Embryonic facial prominence (tissue), 1 donor: ENCODE measurements around the gene VIM.

ENCODE experiments used
- DNase-seq: peaks from one replicate; pipeline ENCODE4 v3.0.0-alpha.2; 2016; ENCODE audit errors: extremely low spot score

The VIM gene

DNA sequence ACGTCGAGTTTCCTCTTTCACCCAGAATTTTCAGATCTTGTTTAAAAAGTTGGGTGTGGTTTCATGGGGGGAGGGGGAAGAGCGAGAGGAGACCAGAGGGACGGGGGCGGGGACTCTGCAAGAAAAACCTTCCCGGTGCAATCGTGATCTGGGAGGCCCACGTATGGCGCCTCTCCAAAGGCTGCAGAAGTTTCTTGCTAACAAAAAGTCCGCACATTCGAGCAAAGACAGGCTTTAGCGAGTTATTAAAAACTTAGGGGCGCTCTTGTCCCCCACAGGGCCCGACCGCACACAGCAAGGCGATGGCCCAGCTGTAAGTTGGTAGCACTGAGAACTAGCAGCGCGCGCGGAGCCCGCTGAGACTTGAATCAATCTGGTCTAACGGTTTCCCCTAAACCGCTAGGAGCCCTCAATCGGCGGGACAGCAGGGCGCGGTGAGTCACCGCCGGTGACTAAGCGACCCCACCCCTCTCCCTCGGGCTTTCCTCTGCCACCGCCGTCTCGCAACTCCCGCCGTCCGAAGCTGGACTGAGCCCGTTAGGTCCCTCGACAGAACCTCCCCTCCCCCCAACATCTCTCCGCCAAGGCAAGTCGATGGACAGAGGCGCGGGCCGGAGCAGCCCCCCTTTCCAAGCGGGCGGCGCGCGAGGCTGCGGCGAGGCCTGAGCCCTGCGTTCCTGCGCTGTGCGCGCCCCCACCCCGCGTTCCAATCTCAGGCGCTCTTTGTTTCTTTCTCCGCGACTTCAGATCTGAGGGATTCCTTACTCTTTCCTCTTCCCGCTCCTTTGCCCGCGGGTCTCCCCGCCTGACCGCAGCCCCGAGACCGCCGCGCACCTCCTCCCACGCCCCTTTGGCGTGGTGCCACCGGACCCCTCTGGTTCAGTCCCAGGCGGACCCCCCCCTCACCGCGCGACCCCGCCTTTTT, at the start of gene VIM:
VIM (plus strand) TSS at position 151 of the 925 bp plus-strand sequence. CDS start 1,182 bp downstream, outside the sequence.
- DNase-seq, result peak; percentile 74

DNA sequence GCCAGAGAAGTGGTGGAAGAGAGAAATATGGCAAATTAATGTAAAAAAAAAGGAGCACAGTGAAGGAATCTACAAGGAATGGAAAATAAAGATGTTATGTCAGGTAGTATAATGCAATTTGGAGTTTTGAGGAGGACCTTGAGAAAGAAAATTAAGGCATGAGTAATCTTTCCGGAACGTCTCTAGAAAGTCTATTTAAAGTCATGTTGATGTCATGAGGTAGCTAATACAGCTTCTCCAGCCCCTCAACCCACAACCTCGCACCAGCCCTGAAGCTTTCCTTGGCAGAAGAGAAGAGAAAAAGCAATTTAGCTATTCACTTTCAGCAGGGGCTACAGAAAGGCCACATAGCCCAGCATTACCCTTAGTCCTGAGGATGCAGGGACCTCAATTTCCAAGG, 49.0 kb upstream of the VIM start:
- DNase-seq, result no peak

DNA sequence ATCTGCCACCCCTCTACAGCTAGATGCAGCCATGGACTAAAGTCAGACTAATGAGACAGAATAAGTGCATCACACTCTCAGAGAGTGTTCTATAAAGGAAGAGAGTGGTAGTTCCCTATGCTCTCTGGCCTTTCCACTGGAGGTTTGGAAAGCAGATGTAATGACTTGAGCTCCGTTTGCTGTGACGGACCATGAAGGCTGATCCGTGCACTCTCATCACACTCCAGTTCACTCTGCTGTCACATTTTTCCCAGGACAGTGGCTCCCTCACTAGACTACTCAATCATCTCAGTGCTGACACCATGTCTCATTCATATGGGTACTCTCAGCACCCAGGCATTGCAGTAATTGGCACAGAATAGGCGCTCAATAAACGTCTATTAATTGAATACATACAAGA, 46.9 kb upstream of the VIM start:
- DNase-seq, result no peak

DNA sequence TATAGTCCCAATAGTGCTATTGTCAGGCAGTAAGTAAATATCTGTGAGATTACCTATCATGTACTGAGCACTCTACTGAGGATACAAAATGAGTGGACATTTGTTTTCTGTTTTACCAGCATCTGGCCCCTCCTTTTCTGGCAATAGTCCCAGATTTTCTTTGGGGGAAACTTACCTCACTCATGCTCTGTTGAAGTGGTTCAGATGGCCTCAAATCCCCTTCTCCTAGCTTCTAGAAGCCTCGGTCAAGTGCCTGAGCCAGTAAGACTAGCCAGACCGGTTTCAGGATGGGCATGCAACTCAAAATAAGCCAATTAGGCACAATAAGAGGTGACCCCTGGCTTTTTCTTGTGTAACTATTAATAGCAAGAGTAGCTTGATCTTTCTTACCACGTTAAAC, 46.3 kb upstream of the VIM start:
- no peak for DNase-seq

DNA sequence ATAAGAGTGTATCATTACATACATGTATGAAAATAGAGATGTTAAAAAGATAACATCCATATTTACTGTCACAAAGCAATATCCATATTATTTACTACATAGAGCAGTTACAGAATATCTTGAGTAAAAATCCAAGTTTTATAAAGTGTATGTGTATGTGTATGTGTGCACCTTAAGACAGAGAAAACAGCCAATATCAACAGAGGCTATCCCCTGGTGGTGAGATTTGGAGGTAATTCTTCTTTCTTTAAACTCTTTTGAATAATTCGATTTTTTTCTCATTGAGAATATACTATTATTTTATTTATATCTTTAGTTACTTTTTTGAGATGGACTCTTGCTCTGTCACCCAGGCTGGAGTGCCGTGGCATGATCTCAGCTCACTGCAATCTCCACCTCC, 44.9 kb upstream of the VIM start:
- DNase-seq, result no peak

DNA sequence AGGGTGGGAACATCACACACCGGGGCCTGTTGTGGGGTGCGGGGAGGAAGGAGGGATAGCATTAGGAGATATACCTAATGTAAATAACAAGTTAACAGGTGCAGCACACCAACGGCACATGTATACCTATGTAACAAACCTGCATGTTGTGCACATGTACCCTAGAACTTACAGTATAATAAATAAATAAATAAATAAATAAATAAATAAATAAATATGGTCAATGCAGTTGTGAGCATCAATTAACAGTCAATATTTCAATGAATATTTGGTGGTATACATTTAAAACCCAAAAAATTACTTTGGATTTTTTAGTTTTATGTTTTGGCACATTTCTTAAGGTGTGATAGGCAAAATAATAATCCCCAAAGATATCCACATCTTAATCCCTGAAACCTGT, 42.2 kb upstream of the VIM start:
- DNase-seq, result no peak

DNA sequence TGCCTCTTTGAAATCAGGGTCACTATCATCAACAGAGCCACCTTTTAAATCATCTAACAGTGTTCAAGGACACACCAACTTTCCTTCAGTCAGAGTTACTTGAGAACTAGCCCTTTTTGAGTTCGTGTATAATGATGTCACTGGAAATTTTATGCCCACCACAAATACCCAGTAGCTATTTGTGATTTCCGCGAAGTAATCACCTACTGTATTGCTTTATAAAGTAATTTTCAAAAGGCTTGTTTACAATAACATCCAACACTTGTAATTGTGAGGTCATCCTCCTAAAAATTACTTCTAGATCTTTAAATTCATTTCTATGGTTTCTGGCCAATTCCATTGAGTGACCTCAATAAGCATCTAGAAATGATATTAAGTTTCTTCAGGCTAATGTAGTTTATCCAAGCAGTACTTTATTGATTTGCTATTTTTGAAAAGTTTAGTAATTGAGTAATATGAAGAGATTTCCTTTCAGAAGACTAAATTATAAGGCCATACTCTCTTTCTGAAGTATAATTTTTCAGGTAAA, 39.3 kb upstream of the VIM start:
- no peak for DNase-seq

DNA sequence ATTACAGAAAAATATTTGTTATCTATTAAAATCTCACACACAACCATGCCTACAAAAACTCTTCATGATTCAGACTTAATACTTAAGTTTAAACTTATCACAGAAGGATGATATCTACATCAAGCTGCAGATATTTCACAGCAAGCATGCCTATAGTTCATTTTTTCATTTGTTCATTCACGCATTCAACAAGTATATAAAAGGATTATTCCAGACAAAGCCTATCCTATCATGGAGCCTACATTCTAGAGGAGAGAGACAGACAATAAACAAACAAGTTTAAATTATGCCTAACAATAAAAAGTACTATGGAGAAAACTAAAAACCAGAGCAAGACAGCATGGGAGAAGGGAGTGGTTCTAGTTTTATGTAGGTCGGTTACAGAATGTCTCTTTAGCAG, 37.4 kb upstream of the VIM start:
- no peak for DNase-seq

DNA sequence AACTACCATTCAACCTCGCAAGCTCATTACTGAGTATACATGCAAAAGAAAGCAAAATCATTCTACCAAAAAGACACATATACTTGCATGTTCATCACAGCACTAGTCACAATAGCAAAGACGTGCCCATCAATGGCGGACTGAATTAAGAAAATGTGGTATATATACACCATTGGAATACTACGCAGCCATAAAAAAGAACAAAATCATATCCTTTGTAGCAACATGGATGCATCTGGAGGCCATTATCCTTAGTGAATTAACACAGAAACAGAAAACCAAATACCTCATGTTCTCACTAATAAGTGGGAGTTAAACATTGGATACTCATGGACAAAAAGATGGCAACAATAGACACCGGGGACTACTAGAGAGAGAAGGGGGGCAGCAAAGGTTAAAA, 33.0 kb upstream of the VIM start:
- no peak for DNase-seq

DNA sequence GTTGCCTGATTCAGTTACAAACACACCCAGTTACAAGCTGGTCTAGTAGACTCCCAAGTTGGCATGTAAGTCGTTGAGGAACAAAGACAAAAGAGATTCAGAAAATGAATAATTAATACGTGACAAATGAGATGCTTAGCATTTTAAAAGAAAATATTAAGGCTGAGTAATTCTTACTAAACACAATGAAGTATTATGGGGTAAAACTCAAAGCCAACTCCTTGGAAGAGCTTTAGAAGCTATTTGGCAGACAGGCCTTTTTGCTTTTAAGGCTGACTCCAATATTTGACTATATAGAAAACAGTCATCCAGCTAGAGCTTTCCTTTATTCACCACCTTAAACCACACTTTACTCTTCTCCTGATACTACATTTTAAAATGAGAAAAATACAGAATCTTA, 32.0 kb upstream of the VIM start:
- DNase-seq, result no peak

DNA sequence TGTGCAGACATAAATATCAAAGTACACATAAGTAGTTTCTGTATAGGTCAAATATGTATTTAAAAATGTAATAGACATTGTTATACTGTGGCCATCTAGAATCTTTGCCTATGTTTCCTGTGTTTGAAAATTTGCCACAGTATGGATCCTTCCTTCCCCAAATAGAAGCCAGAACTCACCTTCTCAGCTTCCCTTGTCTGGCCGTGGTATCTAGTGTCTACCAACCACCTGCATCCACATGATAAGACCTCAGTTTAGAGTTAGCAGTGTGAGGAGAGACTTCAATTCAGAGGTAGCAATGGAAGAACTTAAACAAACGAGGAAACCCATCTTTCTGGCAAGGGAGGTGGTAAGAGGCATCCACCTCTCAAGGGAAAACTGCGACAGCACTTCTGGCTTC, 31.5 kb upstream of the VIM start:
- DNase-seq, result no peak

DNA sequence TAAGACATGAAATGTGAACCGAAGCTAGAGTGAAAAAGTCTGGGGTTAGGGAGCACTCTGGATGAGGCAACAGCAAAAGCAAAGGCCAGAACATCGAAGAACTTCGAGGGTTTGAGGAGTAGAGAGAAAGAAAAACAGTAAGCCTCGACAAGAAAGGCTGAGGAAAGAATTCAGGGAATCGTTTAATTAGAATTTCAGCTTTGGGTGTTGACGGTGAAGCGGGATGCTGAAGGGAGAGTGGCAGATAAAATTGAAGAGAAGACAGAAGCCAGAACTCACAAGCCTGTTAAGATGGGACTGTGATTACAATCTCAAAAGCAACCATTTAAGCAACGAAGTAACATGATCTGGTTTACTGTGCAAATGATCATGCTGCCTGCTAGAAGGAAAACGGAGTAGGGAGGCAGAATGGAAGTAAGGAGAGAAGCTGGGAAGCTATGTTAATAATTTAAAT, 28.7 kb upstream of the VIM start:
- DNase-seq, result peak; percentile 44

DNA sequence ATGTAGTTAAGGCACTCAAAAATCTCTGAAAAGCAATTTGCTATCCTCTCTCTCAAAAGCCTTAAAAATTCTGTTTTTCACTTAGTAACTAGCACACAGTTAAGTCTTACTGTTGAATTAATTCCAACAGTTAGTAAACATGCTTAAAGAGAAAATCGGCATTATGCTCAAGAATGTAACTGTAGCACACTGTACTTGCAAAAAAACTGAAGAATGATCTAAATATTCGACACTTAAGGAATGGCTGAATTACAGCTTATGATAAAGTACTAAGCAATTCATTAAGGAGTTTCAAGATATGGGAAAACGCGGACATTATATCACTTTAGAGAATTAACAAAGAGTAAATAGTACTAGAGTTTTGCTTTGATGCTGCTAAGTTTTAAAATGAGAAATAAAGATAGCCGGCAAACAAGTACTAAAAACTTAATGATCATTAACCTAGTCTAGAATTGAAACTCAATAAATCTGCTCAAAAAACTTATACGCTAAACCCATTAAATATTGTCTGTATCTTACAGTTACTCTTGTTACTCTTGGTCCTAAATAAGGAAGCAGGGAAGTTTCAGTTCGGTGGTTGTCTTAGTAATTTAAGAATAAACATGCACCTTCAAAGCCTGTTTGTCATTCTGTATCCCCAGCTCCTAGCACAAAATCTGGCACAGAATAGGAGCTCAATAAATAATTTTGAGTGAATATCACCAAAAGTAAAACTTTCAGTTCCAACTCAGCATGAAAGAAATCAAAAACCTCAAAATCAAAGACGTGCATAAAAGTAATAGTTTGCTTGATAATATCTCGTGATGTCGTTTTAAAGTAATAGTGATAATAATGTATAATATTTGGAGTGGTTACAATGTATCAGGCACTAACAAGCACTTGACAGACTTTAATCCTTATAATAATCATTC, 27.8 kb upstream of the VIM start:
- DNase-seq, result no peak

DNA sequence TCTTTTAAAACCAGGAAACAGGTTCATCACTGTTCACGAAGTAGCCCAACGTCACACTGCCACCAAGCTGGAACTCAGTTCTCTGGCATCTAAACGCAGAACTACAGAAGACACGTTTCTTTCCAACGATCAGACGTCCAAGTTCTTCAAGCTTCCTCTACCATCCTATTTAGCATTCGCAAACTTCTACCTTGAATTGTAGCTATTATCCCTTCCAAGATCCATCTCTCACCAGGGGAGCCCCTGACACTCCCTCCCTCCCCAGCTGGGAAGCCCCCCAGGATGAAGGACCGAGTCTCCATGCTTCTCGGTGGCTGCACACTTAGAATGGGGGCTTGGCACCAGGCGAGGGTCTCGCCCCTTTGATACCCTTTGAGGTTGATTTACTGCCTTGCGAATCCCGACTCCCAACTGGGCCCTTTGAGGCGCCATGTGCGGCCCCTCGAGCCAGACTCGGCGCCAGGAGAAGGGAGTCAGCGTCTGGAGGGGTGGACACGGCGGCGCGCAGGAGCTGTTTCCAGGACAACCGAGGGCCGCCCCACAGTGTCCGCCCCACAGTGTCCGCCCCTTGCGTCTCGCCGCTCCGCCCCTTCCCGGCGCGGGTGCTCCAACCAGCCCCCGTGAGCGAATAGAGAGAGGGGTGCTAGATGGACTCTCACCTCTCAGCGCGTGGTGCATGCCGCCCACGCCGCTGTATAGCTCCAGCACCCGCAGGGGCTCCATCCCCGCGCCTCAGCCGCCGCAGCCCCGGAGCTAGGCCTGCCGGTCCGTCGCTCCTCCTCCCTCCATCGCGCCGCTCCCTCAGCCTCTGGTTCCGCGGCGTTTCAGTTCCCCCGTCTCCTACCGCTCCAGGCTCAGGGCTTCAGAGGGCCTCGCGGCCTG, 26.9 kb upstream of the VIM start, which contains the start of gene TRDMT1:
TRDMT1 (minus strand) TSS at position 761 of the 882 bp plus-strand sequence; CDS start at position 723, 38 bp downstream.
- DNase-seq, result peak; percentile 82

DNA sequence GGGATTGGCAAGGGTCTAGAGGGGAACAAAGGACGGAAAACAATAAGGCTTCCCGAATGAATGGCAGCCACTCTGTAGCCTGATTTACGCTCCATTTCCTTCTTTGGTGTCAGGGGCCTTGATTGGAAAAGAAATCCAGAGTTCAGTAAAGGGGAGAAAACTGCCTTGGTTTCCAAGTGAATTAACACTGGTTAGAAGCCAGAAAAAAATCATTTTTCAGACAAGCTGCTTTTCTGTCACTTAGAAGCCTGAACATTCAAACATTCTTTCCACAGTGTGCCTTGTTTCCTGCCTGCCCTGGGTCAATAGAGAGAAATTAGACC, 26.3 kb upstream of the VIM start:
- no peak for DNase-seq

DNA sequence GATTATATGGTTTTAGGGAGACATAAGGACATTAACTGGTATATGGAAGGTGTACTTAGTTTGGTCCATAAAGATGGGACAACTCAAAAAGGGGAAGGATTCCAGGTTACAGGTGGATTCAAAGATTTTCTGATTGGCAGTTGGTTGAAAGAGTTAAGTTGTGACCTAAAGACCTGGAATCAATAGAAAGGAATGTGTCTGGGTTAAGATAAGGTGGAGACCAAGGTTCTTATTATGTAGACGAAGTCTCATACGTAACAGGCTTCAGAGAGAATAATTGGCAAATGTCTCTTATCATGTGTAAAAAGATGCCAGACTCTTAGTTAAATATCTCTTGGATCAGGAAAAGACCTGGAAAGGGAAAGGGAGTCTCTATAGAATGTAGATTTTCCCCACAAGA, 25.5 kb upstream of the VIM start:
- DNase-seq, result no peak

DNA sequence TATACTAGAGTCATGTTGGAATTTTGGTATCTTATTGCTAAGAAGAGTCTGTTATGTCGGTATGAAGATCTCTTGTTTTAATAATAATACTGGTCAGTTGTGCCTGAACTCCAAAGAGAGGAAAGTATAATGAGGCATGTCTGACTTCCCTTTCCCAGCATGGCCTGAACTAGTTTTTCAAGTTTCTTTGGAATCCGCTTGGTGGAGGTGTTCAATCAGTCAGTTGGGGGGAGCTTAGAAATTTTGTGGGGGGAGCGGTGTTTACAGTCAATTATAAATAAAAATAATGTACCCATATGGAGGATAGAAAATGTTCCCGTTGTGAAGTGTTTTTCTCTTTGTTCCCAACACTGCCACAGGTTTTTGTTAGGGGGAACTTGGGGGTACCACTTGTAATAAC, 25.0 kb upstream of the VIM start:
- DNase-seq, result no peak

DNA sequence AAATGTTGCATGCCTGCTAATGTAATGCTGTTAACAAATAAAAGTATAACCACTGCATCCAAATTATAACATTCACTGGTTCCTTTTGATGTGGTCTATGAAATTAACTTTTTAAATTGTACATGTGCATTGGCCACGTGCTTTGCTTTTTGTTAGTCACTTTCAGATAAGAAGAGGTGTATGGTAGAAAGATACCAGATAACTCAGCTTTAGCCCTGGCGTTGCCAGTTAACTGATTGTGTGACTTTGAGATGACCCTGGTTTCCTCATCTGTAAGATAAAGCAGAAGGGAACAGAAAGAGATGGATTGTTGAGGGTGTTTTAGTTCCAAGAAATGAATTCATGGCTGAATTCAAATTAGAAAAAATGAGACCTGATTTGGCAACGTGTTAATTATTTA, 24.6 kb upstream of the VIM start:
- no peak for DNase-seq

DNA sequence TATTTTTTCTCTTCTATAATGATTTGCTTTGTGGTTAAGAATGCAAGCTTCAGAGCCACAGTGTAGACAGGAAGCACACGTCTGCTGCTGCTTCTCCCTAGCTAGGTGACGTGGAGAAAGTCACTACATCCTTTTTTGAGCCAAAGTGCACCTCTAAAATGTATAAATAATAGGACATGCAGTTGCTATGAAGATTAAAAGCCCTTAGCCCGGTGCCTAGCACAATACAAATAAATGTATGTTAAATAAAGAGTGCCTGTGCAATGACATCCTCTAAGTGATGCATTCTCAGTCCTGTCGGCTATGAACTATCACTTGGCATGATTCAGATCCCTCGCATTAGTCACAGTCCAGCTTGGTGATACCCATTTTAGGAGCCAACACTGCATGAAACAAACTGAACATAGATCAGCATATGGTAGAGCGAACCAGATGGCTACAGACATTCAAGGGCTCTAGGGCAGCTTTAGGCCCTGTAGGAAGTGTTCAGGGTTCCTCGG, 21.8 kb upstream of the VIM start:
- DNase-seq, result no peak

DNA sequence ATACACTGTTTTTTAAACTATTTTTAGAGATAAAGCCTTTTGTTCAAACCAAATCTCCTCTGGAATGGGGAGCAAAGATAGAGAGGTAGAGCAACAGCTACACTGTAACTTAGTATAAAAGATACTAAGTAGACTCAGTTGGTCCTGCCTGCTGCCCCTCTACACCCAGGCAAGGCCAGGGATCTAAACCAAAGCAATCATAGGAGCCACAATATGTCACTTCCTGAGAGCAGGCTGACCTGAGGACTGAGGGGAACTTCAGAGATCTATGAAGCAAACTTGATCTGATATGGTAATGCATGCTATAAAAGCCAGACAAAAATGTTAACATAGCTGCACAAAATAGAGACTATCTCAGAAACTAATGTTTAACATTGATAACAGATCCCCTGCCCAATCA, 19.6 kb upstream of the VIM start:
- DNase-seq, result no peak

DNA sequence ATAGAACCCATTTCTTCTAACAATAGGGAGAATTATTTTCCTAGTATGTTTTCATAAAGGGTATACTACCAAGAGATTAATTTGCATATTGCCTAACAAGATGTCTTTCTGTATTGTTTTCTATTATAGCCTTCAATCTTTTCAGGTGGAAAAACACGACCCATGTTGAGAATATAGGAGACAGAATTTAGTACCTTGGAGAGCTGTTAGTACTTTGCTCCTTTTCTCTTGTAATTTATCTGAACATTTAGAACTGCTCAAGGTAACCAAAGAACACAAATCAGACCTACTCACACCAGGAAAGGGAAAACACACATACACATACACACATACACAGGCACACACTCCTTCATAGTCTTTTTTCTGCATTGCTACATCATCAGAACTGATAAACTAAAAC, 18.7 kb upstream of the VIM start:
- DNase-seq, result no peak
